Natural killer cell treated with Interleukin-12 subunit alpha and Interleukin-12 subunit beta and Interleukin-15 and Interleukin-18, amount 100 ng/mL, for 72 hours (primary cell): ENCODE data around the gene SAMM50. TPM values are rescaled to one million over a fixed set of nuclear protein-coding genes. Genes with fewer than 3 reads are reported as not detected.
A peak's percentile ranks its signal among the peaks of the same experiment; 100 is the strongest.

Source experiments
- ATAC-seq, 2 donors: fragments of 150-1000 bp; cut with Tn5 transposase in 1 of 2; sonication (Bioruptor Pico), chemical (Tn5 transposase) in 1 of 2; 2 replicates each; pipeline ENCODE4 v1.10.0; 2021
- DNase-seq: peaks from one replicate; pipeline ENCODE4 v3.0.0; 2022; ENCODE audit warnings: low spot score
- H3K27ac Mint-ChIP-seq, 2 donors: 1 replicate in 1 of 2; 2 replicates in 1 of 2; pipeline ENCODE4 v1.8.0; 2022; ENCODE audit warnings: mixed read lengths in 2 of 2, mild to moderate bottlenecking in 1 of 2, moderate library complexity in 1 of 2
- H3K27me3 Mint-ChIP-seq, 2 donors: 1 replicate in 1 of 2; 2 replicates in 1 of 2; pipeline ENCODE4 v1.8.0; 2022; ENCODE audit warnings: mixed read lengths in 2 of 2
- H3K36me3 Mint-ChIP-seq: one replicate; pipeline ENCODE4 v1.8.0; 2022; ENCODE audit warnings: mixed read lengths
- H3K4me1 Mint-ChIP-seq, 2 donors: 1 replicate in 1 of 2; 2 replicates in 1 of 2; pipeline ENCODE4 v1.8.0; 2022; ENCODE audit warnings: low read depth in 2 of 2, mixed read lengths in 2 of 2, mild to moderate bottlenecking in 1 of 2
- H3K4me3 Mint-ChIP-seq: one replicate; pipeline ENCODE4 v1.8.0; 2022; ENCODE audit warnings: mixed read lengths
- H3K9me3 Mint-ChIP-seq: 2 replicates; pipeline ENCODE4 v1.8.0; 2022; ENCODE audit warnings: mixed read lengths
- total RNA-seq, 2 donors: library from RNA; stranded (reverse); gene quantifications; one replicate each; pipeline ENCODE4 v1.2.3, GENCODE V29; 2022

The SAMM50 gene
- total RNA-seq, 2 donors from 2014 or later: 45.5 to 46.5 TPM

GRCh38 chr22:43976861-43977795, 21.9 kb downstream of the SAMM50 start:
- DNase-seq (no peak), ATAC-seq (no peak)
- Mint-ChIP-seq H3K4me3 (no peak overlapping the region), H3K9me3 (no peaks in the 10 kb centered on the region), H3K4me1 (peaks cover 0 to 3% of the 10 kb centered on the region in 2 donors), H3K36me3 (peaks cover 19% of the 10 kb centered on the region), H3K27me3 (no peaks in the 10 kb centered on the region), H3K27ac (no peak overlapping the region)

DNA sequence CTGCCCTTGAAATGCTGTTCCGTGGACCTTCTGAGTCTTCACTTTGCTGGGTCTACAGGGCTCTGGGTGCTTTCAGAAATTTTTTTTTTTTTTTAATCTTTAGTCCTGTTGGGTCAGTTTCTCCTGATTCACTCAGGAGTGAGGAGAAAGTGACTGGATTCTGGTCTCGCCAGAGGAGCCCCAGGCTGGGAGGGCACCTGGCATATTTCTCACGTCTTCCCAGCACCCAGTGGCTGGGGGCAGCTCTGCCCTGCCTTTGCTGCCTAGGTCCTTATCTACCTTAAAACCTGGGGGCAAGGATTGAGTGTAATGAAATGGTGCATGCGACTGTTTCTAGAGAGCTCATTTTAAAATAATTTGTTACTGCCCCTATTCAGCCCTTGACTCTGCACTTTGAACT, 23.3 kb downstream of the SAMM50 start:
- H3K27ac Mint-ChIP-seq: no peak overlapping the region
- H3K36me3 Mint-ChIP-seq: peaks cover 20% of the 10 kb centered on the region
- peaks cover 0 to 3% of the 10 kb centered on the region in 2 donors for H3K4me1 Mint-ChIP-seq
- no peaks in the 10 kb centered on the region for H3K9me3 Mint-ChIP-seq
- no peak overlapping the region for H3K4me3 Mint-ChIP-seq
- H3K27me3 Mint-ChIP-seq: no peaks in the 10 kb centered on the region
- no peak for DNase-seq
- ATAC-seq: no peak

DNA sequence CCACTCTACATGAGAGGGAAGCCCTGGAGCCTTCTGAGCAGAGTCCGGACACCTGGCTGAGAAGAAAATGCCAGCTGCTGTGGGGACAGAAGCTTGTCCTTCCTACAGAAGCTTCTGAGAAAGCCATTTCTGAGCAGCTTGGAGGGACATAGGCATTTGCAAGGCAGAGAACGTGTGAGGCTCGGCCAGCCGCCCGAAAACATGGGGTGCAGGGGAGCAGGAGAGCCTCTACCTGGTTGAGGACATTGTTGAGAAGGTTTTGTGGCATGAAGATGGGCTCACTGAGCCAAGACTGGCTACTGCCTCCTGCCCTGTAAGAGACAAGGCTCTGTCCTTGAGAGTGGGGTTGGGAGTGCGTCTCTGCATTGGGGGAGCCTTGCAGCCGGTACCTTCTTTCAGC, 25.3 kb downstream of the SAMM50 start:
- DNase-seq (no peak), ATAC-seq (no peak)
- Mint-ChIP-seq H3K4me3 (no peak overlapping the region), H3K27ac (no peak overlapping the region), H3K9me3 (no peaks in the 10 kb centered on the region), H3K27me3 (no peaks in the 10 kb centered on the region), H3K4me1 (peaks cover 0 to 3% of the 10 kb centered on the region in 2 donors), H3K36me3 (peaks cover 27% of the 10 kb centered on the region)

DNA sequence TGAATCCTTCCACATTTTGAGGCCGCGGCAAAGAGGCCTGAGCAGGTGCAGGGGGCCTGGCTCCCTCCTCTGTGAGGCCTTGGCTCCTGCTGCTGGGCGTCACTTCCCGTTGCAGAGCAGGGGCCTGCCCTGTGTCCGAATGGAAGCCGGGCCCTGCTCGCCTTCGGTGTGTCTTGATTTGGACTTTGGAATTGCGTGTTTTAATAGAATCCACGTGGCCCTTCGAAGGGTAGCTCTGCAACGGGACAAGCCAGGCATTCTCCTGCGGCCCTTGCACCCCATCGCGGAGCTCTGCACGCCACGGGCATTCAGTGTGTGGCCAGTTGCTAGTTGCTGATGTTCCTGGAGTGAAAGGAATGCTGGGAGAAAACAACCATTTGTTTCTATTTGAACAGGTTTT, 25.8 kb downstream of the SAMM50 start:
- H3K27ac Mint-ChIP-seq: no peak overlapping the region
- no peaks in the 10 kb centered on the region for H3K27me3 Mint-ChIP-seq
- peaks cover 0 to 3% of the 10 kb centered on the region in 2 donors for H3K4me1 Mint-ChIP-seq
- H3K4me3 Mint-ChIP-seq: no peak overlapping the region
- H3K36me3 Mint-ChIP-seq: peaks cover 27% of the 10 kb centered on the region
- DNase-seq (no peak), ATAC-seq (no peak)
- H3K9me3 Mint-ChIP-seq: no peaks in the 10 kb centered on the region

DNA sequence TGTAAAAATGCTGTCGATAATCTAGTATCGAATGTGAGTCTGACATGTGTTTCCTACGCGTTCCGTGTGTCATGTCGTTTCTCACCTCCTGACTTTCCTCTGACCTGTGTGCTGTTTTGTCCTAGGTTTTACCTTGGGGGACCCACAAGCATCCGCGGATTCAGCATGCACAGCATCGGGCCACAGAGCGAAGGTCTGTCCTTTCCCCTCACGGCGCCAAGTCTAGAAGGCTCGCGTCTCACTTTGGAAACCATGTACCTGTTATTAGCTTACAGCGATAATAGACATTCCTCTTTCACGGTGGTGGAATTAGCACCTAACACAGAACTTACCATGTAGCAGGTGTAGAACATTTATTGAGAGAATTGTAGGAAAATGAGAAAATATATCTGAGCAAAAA, 28.6 kb downstream of the SAMM50 start:
- ATAC-seq (no peak), DNase-seq (no peak)
- Mint-ChIP-seq H3K9me3 (no peaks in the 10 kb centered on the region), H3K27ac (no peak overlapping the region), H3K4me3 (no peak overlapping the region), H3K36me3 (peaks cover 34% of the 10 kb centered on the region), H3K4me1 (peaks cover 0 to 5% of the 10 kb centered on the region in 2 donors), H3K27me3 (no peaks in the 10 kb centered on the region)

DNA sequence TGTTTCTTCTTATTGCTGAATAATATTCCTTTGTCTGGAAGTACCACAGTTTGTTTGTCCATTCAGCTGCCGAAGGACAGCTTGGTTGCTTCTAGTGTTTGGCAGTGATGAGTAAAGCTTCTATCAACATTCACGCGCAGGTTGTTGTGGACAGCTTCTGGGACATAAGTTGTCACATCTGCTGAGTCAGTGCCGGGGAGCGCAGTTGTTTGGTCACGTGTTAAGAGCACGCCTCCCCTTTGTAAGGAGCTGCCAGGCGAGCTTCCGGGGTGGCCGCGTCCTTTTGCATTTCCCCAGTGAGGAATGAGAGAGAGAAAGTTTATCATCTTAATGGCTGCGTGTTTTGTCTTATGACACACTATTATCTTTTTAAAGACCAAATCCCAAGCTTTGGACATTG, 30.3 kb downstream of the SAMM50 start:
- DNase-seq: no peak
- Mint-ChIP-seq H3K4me3 (no peak overlapping the region), H3K9me3 (no peaks in the 10 kb centered on the region), H3K27ac (no peak overlapping the region), H3K36me3 (peaks cover 18% of the 10 kb centered on the region), H3K4me1 (peaks cover 0 to 2% of the 10 kb centered on the region in 2 donors), H3K27me3 (no peaks in the 10 kb centered on the region)
- ATAC-seq: no peak

DNA sequence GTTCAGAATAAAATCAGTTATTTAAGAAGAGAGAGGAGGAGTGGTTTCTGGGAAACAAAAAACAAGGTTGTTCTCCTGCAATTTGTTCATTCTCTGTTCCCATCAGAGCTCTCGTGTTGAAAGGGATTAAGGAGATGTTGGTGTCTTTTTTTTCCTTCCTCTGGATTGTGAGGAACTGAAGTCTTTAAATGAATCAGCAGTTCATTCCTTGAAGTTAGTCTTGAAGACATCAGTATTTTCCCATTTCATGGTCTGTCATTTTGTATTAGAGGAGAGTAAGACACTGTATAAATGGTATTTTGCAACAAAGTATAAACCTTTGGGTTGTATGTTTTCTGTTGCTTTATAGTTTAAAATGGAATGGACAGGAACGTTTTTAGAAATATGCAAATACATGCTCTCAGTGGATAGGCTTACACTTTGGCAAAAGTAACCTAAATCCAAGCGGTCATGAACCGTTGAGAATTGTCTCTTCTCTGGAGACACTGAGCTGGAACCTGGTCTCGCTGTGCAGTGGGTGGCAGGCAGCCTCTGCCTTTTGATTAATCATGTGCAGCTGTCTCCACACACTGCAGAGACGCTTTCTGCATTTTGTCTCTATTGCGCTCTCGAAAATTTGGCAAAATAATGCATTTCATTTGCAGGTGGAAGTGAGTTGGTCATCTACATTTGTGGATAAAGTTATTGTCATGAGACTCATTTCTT, 33.0 kb downstream of the SAMM50 start:
- Mint-ChIP-seq H3K4me1 (peaks cover 4 to 6% of the 10 kb centered on the region in 2 donors), H3K27ac (peak overlapping the region in 1 of 2 donors; percentile 1), H3K4me3 (no peak overlapping the region), H3K27me3 (no peaks in the 10 kb centered on the region), H3K36me3 (peaks cover 30% of the 10 kb centered on the region), H3K9me3 (no peaks in the 10 kb centered on the region)
- DNase-seq (no peak), ATAC-seq (no peak)

DNA sequence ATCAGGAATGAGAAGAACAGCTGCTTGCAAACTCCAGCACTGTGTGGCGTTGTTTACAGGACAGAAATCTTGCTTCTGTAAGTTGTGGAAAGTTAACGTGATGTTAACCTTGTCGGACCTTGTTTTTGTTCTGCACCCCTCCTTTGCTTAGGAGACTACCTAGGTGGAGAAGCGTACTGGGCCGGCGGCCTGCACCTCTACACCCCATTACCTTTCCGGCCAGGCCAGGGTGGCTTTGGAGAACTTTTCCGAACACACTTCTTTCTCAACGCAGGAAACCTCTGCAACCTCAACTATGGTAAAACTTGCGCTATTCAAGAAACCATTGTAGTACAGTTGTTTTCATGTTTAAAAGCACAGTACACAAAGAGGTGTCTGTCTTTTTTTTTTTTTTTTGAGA, 33.7 kb downstream of the SAMM50 start:
- H3K36me3 Mint-ChIP-seq: peaks cover 29% of the 10 kb centered on the region
- ATAC-seq: no peak
- no peak for DNase-seq
- H3K4me1 Mint-ChIP-seq: peaks cover 8% of the 10 kb centered on the region in 2 donors
- H3K27ac Mint-ChIP-seq: no peak overlapping the region
- no peak overlapping the region for H3K4me3 Mint-ChIP-seq
- no peaks in the 10 kb centered on the region for H3K9me3 Mint-ChIP-seq
- no peaks in the 10 kb centered on the region for H3K27me3 Mint-ChIP-seq

- H3K4me3 Mint-ChIP-seq: no peak overlapping the region
- H3K36me3 Mint-ChIP-seq: peaks cover 29% of the 10 kb centered on the region
- no peak for DNase-seq
- H3K27ac Mint-ChIP-seq: no peak overlapping the region
- peaks cover 12 to 13% of the 10 kb centered on the region in 2 donors for H3K4me1 Mint-ChIP-seq
- no peaks in the 10 kb centered on the region for H3K9me3 Mint-ChIP-seq
- no peak for ATAC-seq
- H3K27me3 Mint-ChIP-seq: no peaks in the 10 kb centered on the region
Observed at GRCh38 chr22:43990044-43990443, 34.8 kb downstream of the SAMM50 start.

DNA sequence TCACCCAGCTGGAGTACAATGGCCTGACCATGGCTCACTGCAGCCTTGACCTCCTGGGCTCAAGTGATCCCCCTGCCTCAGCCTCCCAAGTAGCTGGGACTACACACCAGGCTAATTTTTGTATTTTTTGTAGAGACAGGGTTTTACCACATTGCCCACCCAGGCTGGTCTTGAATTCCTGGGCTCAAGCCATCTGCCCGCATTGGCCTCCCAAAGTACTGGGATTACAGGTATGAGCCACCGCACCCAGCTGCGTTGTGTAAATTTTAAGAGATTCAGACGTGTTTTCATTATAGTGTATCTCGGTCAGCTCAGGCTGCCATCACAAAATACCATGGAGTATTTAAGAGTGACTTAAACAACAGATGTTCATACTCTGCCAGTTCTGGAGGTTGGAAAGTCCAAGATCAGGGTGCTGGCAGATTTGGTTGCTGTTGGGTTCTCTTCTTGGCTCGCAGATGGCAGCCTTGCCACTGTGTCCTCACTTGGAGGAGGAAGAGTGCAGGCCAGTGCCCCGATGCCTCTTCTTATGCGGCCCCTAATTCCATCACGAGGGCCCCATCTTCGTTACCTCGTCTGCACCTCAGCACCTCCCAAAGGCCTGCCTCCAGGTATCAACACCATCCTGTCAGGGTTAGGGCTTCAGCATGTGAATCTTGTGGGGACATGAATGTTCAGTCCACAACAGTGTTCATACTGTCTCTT, 36.2 kb downstream of the SAMM50 start:
- ATAC-seq: no peak
- H3K4me1 Mint-ChIP-seq: peaks cover 22 to 24% of the 10 kb centered on the region in 2 donors
- H3K27me3 Mint-ChIP-seq: no peaks in the 10 kb centered on the region
- no peak overlapping the region for H3K27ac Mint-ChIP-seq
- no peak overlapping the region for H3K4me3 Mint-ChIP-seq
- no peak for DNase-seq
- peaks cover 25% of the 10 kb centered on the region for H3K36me3 Mint-ChIP-seq
- H3K9me3 Mint-ChIP-seq: no peaks in the 10 kb centered on the region

GRCh38 chr22:43992331-43992821, 37.1 kb downstream of the SAMM50 start:
- no peak for DNase-seq
- H3K4me3 Mint-ChIP-seq: no peak overlapping the region
- peaks cover 24% of the 10 kb centered on the region for H3K36me3 Mint-ChIP-seq
- H3K27ac Mint-ChIP-seq: no peak overlapping the region
- ATAC-seq: no peak
- no peaks in the 10 kb centered on the region for H3K9me3 Mint-ChIP-seq
- peaks cover 24 to 26% of the 10 kb centered on the region in 2 donors for H3K4me1 Mint-ChIP-seq
- no peaks in the 10 kb centered on the region for H3K27me3 Mint-ChIP-seq

- Mint-ChIP-seq H3K36me3 (peaks cover 21% of the 10 kb centered on the region), H3K27me3 (no peaks in the 10 kb centered on the region), H3K9me3 (no peaks in the 10 kb centered on the region), H3K27ac (peak overlapping the region in 1 of 2 donors; percentile 38), H3K4me1 (peaks cover 24 to 26% of the 10 kb centered on the region in 2 donors), H3K4me3 (no peak overlapping the region)
- DNase-seq: no peak
- ATAC-seq: peak; percentile 70
Observed at GRCh38 chr22:43993072-43993760, 38.0 kb downstream of the SAMM50 start.

DNA sequence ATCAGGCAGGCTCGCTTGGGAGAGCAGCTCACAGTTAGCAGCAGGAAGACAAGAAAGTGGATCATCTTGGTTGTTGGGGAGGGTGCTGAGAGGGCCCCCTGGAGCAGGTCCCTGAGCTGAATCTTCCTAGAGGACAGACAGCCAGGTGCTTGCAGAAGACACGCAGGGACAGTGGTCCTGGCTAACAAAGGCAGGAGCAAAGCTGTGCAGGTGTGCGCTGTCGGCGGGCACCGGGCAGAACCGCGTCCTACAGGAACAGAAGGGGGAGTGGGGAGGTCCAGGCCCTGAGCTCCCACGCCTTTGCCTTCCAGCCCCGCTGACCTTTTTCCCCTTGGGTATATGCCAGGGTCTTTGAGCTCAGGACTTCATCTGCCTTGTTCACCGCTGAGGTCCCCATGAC, 38.8 kb downstream of the SAMM50 start:
- Mint-ChIP-seq H3K27ac (no peak overlapping the region), H3K27me3 (no peaks in the 10 kb centered on the region), H3K4me3 (no peak overlapping the region), H3K4me1 (peaks cover 24 to 26% of the 10 kb centered on the region in 2 donors), H3K36me3 (peaks cover 16% of the 10 kb centered on the region), H3K9me3 (no peaks in the 10 kb centered on the region)
- no peak for ATAC-seq
- DNase-seq: no peak
